Measurements from ENCODE around the gene ACTL8. TPM values are rescaled to one million over a fixed set of nuclear protein-coding genes. Genes with fewer than 3 reads are reported as not detected.
"Not testable (repeated sequence)": the region's sequence is repeated elsewhere in the genome, so short reads cannot be mapped to it uniquely, and the experiment has no call there.

ACTL8 gene
- total and polyA plus RNA-seq, 2 experiments from 2014 or later, result 0.34 TPM; not detected in 1

DNA sequence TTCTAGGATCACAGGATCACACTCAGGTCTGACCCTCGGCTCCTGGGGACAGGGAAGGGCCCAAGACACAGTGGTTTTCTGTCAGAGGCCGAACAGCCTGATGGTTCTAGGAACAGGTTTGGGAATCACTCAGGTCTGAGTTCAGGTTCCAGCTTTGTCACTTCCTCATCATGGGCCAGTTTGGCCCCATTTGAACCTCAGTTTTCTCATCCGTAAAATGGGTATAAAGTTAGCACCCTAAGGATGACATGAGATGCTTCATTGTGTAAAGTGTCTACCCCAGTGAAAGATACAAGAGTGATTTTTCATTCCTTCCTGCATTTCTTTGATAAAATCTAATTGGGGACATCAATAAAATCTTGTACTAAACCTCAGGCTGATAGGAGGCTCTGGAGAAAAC is 11.2 kb upstream of the ACTL8 start:
- peaks cover 6% of the 10 kb centered on the region for H3K27me3 ChIP-seq
- no peak overlapping the region for H2AFZ ChIP-seq
- H3K27ac ChIP-seq, result no peak overlapping the region
- no peak for TF ChIP-seq EZH2phosphoT487 (IDR thresholded peaks at IDR 0.05; ENCODE audit: low read depth, severe bottlenecking, unreplicated experiment)
- TF ChIP-seq EZH2 (IDR thresholded peaks at IDR 0.05; ENCODE audit: borderline replicate concordance), result no peak
- TF ChIP-seq, protein P1, sequence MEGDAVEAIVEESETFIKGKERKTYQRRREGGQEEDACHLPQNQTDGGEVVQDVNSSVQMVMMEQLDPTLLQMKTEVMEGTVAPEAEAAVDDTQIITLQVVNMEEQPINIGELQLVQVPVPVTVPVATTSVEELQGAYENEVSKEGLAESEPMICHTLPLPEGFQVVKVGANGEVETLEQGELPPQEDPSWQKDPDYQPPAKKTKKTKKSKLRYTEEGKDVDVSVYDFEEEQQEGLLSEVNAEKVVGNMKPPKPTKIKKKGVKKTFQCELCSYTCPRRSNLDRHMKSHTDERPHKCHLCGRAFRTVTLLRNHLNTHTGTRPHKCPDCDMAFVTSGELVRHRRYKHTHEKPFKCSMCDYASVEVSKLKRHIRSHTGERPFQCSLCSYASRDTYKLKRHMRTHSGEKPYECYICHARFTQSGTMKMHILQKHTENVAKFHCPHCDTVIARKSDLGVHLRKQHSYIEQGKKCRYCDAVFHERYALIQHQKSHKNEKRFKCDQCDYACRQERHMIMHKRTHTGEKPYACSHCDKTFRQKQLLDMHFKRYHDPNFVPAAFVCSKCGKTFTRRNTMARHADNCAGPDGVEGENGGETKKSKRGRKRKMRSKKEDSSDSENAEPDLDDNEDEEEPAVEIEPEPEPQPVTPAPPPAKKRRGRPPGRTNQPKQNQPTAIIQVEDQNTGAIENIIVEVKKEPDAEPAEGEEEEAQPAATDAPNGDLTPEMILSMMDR (IDR thresholded peaks at IDR 0.05; ENCODE audit: poor library complexity), result no peak
- 83% methylated on average over 3 of the region's 3 CpGs for WGBS (ENCODE audit: low lambda C conversion rate, missing lambda C conversion rate)
- no peaks in the 10 kb centered on the region for H3K9me3 ChIP-seq (ENCODE audit: low read depth)
- H3K36me3 ChIP-seq (replicated peaks; ENCODE audit: insufficient read depth, low read depth), result no peaks in the 10 kb centered on the region
- no peaks in the 10 kb centered on the region for H4K20me1 ChIP-seq (ENCODE audit: insufficient read depth, poor library complexity, severe bottlenecking)
- no peaks in the 10 kb centered on the region for H3K4me1 ChIP-seq (ENCODE audit: insufficient read depth)
- H3K79me2 ChIP-seq, result no peaks in the 10 kb centered on the region
- no peak for DNase-seq (ENCODE audit: low spot score)
- H3K9me2 ChIP-seq (replicated peaks; ENCODE audit: insufficient read depth), result no peaks in the 10 kb centered on the region
- H3K4me3 ChIP-seq, result no peak overlapping the region
- H3K4me2 ChIP-seq, result no peak overlapping the region

DNA sequence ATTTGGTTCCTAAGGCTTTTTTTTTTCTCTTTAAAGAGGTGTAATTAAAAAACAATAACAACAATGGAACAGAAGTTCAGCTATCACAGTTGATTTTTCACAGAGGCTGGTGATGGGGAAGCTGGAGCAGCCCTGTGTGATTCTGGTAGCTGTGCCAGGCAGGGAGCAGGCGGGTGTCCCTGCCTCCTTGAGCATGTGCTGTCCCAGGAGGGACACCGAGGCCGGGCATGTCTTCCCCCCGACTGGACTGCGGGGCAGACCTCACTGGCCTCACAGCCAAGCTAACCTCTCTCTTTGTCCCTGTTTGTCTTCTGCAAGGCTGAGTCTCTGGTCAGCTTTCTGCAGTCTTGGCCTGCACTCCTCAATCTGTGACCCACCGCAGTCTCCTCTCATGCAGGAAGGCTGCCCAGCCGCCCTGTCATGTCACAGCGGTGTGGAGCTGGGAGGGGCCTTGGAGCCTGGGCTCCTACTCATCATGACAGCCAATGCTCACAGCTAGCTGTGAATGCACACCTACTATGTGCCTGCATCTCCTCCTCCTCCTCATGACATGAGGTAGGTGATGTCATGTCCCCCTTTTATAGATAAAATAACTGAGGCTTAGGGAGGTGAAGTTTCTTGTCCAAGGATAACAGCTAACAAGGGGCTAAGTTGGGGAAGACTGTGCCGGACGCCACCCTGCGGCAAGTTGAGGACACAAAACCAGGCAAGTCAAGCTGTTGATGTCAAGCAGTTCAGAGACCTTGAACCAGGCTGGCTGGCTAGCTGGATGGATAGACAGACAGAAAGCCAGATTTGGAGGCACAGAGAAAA is 10.3 kb upstream of the ACTL8 start:
- 83% methylated on average over 11 of the region's 11 CpGs for WGBS (ENCODE audit: low lambda C conversion rate, missing lambda C conversion rate)
- H3K9me3 ChIP-seq (ENCODE audit: low read depth), result no peaks in the 10 kb centered on the region
- DNase-seq (ENCODE audit: low spot score), result no peak

DNA sequence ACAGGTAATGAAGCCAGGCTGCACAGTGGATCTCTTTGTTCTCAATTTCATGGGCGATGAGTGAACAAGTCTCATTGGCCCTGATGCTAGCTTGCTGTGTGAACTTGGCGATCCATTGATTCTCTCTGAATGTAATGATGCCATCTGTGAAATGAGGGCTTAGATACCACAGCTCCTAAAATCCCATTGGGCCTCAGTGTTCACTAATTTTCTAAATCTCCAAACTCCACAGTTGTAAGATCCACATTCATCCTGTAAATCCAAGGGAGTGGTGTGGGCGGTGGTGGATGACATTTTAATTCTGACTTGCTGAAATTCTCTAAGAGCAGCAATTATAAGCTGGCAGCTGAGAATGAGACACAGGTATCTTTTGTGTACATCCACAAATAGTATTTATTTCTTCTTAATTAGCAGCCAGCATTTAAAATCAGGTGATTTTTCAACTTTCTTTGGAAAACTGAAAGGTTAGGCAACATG is 9.6 kb upstream of the ACTL8 start:
- TF ChIP-seq, protein P1 (IDR thresholded peaks at IDR 0.05; ENCODE audit: poor library complexity), result no peak
- TF ChIP-seq EZH2phosphoT487 (IDR thresholded peaks at IDR 0.05; ENCODE audit: low read depth, severe bottlenecking, unreplicated experiment) (no peak), EZH2 (IDR thresholded peaks at IDR 0.05; ENCODE audit: borderline replicate concordance) (no peak)
- H3K36me3 ChIP-seq (replicated peaks; ENCODE audit: insufficient read depth, low read depth), result no peaks in the 10 kb centered on the region
- H4K20me1 ChIP-seq (ENCODE audit: insufficient read depth, poor library complexity, severe bottlenecking), result no peaks in the 10 kb centered on the region
- no peaks in the 10 kb centered on the region for H3K4me1 ChIP-seq (ENCODE audit: insufficient read depth)
- H3K9me3 ChIP-seq (ENCODE audit: low read depth), result no peaks in the 10 kb centered on the region
- DNase-seq (ENCODE audit: low spot score), result no peak
- H3K79me2 ChIP-seq, result no peaks in the 10 kb centered on the region
- no peak overlapping the region for H2AFZ ChIP-seq
- H3K4me3 ChIP-seq, result no peak overlapping the region
- no peak overlapping the region for H3K4me2 ChIP-seq
- H3K9me2 ChIP-seq (replicated peaks; ENCODE audit: insufficient read depth), result no peaks in the 10 kb centered on the region
- peaks cover 3% of the 10 kb centered on the region for H3K27me3 ChIP-seq
- H3K27ac ChIP-seq, result no peak overlapping the region
- 92% methylated on average over 3 of the region's 3 CpGs for WGBS (ENCODE audit: low lambda C conversion rate, missing lambda C conversion rate)

More for the DNA sequence above, 10.3 kb upstream of the ACTL8 start:
- Histone ChIP-seq H3K79me2 (no peaks in the 10 kb centered on the region), H3K4me1 (ENCODE audit: insufficient read depth) (no peaks in the 10 kb centered on the region), H3K27ac (no peak overlapping the region), H3K9me2 (replicated peaks; ENCODE audit: insufficient read depth) (no peaks in the 10 kb centered on the region), H3K4me2 (no peak overlapping the region), H4K20me1 (ENCODE audit: insufficient read depth, poor library complexity, severe bottlenecking) (no peaks in the 10 kb centered on the region), H2AFZ (no peak overlapping the region), H3K4me3 (no peak overlapping the region), H3K36me3 (replicated peaks; ENCODE audit: insufficient read depth, low read depth) (no peaks in the 10 kb centered on the region), H3K27me3 (peaks cover 6% of the 10 kb centered on the region)
- TF ChIP-seq EZH2 (IDR thresholded peaks at IDR 0.05; ENCODE audit: borderline replicate concordance), result no peak
- TF ChIP-seq, protein P1 (IDR thresholded peaks at IDR 0.05; ENCODE audit: poor library complexity), result no peak
- no peak for TF ChIP-seq EZH2phosphoT487 (IDR thresholded peaks at IDR 0.05; ENCODE audit: low read depth, severe bottlenecking, unreplicated experiment)

DNA sequence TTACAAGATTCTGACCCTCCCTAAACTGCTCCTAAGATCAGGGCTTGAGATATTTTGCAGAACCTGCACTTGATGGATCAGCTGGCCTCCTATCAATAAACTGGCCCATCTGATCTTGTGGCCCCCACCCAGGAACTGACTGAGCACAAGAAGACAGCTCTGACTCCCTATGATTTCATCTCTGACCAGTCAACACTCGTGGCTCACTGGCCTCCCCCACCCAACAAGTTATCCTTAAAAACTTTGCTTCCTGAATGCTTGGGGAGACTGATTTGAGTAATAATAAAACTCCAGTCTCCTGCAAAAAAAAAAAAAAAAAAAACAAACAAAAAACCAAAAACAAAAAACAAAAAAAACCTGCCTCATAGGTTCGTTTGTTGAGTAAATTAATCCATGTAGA is 8.9 kb upstream of the ACTL8 start:
- not testable (repeated sequence) for H3K9me2 ChIP-seq (replicated peaks; ENCODE audit: insufficient read depth); DNase-seq (ENCODE audit: low spot score); H2AFZ ChIP-seq; H3K79me2 ChIP-seq; H3K4me3 ChIP-seq; H3K4me1 ChIP-seq (ENCODE audit: insufficient read depth); H3K27me3 ChIP-seq; H3K9me3 ChIP-seq (ENCODE audit: low read depth); H3K4me2 ChIP-seq; H3K27ac ChIP-seq; H4K20me1 ChIP-seq (ENCODE audit: insufficient read depth, poor library complexity, severe bottlenecking); H3K36me3 ChIP-seq (replicated peaks; ENCODE audit: insufficient read depth, low read depth)
- 68% methylated on average over 2 of the region's 2 CpGs for WGBS (ENCODE audit: low lambda C conversion rate, missing lambda C conversion rate)
